Inflammatory macrophage treated with lipopolysaccharide for 1 hour (primary cell): ENCODE data around the gene MRPL55.

Experiments used
- DNase-seq, 2 donors: peaks; one replicate each; pipeline ENCODE4 v3.0.0-alpha.2; 2020 to 2022

Gene MRPL55

GRCh38 chr1:228109073-228109961 lies at the start of gene MRPL55:
MRPL55 (minus strand) TSS chr1:228109299; CDS start chr1:228108260, 1,039 bp downstream.
- peak; percentile 96 to 100 for DNase-seq

GRCh38 chr1:228158151-228159007 lies 49.3 kb upstream of the MRPL55 start:
- DNase-seq, result no peak

- no peak for DNase-seq
These were observed 48.6 kb upstream of the MRPL55 start for GRCh38 chr1:228157729-228158126.

GRCh38 chr1:228156941-228157728 lies 48.0 kb upstream of the MRPL55 start:
- DNase-seq, result no peak

- DNase-seq, result no peak
These were observed 47.4 kb upstream of the MRPL55 start for GRCh38 chr1:228156515-228156881.

GRCh38 chr1:228155596-228156514 lies 46.8 kb upstream of the MRPL55 start:
- DNase-seq, result no peak

GRCh38 chr1:228154670-228155571 lies 45.8 kb upstream of the MRPL55 start:
- no peak for DNase-seq

- no peak for DNase-seq
These were observed 45.0 kb upstream of the MRPL55 start for GRCh38 chr1:228154021-228154669.

- DNase-seq, result no peak
These were observed 43.8 kb upstream of the MRPL55 start for GRCh38 chr1:228152918-228153258.

GRCh38 chr1:228152097-228152917 lies 43.2 kb upstream of the MRPL55 start:
- DNase-seq, result no peak

- DNase-seq, result no peak
These were observed 42.3 kb upstream of the MRPL55 start for GRCh38 chr1:228151180-228151925.

GRCh38 chr1:228150461-228151179 lies 41.5 kb upstream of the MRPL55 start:
- no peak for DNase-seq

- DNase-seq, result no peak
These were observed 41.0 kb upstream of the MRPL55 start for GRCh38 chr1:228150120-228150460.

- no peak for DNase-seq
These were observed 40.5 kb upstream of the MRPL55 start, which contains the start of gene GJC2 for GRCh38 chr1:228149406-228150119. GJC2 (plus strand) TSS chr1:228149930; CDS start chr1:228157759, 7,829 bp downstream.

- DNase-seq, result no peak
These were observed 39.9 kb upstream of the MRPL55 start for GRCh38 chr1:228148935-228149405.

- no peak for DNase-seq
These were observed 39.2 kb upstream of the MRPL55 start for GRCh38 chr1:228148196-228148861.

GRCh38 chr1:228147768-228148167 lies 38.7 kb upstream of the MRPL55 start:
- DNase-seq, result no peak
